Measurements from ENCODE around the gene IRS2. TPM values are rescaled to one million over a fixed set of nuclear protein-coding genes. Genes with fewer than 3 reads are reported as not detected.

IRS2 gene
- total RNA-seq, 1 donor from 2014 or later: 20.1 TPM

DNA sequence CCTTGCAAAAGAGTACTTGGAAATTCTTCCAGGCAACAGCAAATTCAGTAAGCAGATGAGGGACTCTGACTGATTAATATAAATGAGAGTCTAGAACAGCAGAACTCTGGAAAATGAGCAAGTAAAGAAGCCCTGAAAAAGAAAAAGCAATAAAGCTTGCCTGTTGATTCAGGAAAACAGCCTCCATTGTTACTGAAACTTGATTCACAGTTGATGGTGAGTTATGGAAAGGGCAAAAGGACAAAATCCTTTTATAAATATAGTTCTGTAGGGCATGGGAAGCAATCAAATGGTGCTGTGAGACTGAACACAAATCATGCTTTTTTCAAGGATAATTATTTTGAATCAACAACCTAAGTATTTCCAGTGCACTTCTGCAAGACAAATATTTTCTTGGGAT, 67.7 kb downstream of the IRS2 start:
- no peak overlapping the region for H3K4me2 ChIP-seq (ENCODE audit: low read length)
- no peak overlapping the region for H3K4me3 Mint-ChIP-seq (ENCODE audit: unreplicated experiment)

DNA sequence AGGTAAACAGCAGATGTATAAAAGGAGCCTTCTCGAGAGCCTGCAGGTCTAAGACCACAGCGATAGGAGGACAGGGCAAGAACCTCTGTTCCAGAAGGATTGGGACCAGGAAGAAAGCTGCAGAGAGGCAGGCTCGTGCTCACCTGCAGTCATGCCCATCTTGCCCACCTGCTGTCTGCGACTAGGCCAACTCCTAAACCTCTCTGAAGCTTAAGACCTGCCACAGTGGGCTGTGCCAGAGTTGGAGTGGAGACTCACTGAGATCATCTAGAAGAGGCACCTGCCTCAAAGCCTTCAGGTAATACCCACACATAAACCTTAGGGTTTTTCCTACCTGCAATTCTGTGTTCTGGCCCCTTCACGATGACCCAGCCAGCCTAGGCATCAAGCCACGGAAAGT, 68.7 kb downstream of the IRS2 start:
- TF ChIP-seq EZH2 (IDR thresholded peaks at IDR 0.05; ENCODE audit: insufficient read depth, low read length): no peak
- TF ChIP-seq, protein P1, sequence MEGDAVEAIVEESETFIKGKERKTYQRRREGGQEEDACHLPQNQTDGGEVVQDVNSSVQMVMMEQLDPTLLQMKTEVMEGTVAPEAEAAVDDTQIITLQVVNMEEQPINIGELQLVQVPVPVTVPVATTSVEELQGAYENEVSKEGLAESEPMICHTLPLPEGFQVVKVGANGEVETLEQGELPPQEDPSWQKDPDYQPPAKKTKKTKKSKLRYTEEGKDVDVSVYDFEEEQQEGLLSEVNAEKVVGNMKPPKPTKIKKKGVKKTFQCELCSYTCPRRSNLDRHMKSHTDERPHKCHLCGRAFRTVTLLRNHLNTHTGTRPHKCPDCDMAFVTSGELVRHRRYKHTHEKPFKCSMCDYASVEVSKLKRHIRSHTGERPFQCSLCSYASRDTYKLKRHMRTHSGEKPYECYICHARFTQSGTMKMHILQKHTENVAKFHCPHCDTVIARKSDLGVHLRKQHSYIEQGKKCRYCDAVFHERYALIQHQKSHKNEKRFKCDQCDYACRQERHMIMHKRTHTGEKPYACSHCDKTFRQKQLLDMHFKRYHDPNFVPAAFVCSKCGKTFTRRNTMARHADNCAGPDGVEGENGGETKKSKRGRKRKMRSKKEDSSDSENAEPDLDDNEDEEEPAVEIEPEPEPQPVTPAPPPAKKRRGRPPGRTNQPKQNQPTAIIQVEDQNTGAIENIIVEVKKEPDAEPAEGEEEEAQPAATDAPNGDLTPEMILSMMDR (IDR thresholded peaks at IDR 0.05; ENCODE audit: insufficient read depth, low read depth, low read length): no peak
- no peak for FAIRE-seq
- Histone ChIP-seq H3K4me3 (ENCODE audit: insufficient read depth, low read depth, low read length) (no peak overlapping the region), H3K4me1 (ENCODE audit: insufficient read depth, low read length) (no peaks in the 10 kb centered on the region), H3K27ac (ENCODE audit: low read depth, low read length) (no peak overlapping the region), H3K9ac (ENCODE audit: low read length) (no peak overlapping the region), H3K36me3 (ENCODE audit: insufficient read depth, low read length) (no peaks in the 10 kb centered on the region), H3K4me2 (ENCODE audit: low read length) (no peak overlapping the region), H3K9me3 (ENCODE audit: insufficient read depth, low read depth, low read length) (no peaks in the 10 kb centered on the region), H3K79me2 (ENCODE audit: insufficient read depth, low read length) (no peaks in the 10 kb centered on the region), H2AFZ (ENCODE audit: low read depth, low read length) (no peak overlapping the region), H4K20me1 (ENCODE audit: insufficient read depth, low read length) (no peaks in the 10 kb centered on the region), H3K27me3 (ENCODE audit: insufficient read depth, low read length) (no peaks in the 10 kb centered on the region)
- Mint-ChIP-seq H3K36me3 (ENCODE audit: low read depth, unreplicated experiment) (no peaks in the 10 kb centered on the region), H3K27me3 (ENCODE audit: low read depth, unreplicated experiment) (no peaks in the 10 kb centered on the region), H3K27ac (ENCODE audit: unreplicated experiment) (no peak overlapping the region), H3K4me1 (ENCODE audit: low read depth, unreplicated experiment) (no peaks in the 10 kb centered on the region), H3K9me3 (ENCODE audit: unreplicated experiment) (no peaks in the 10 kb centered on the region), H3K4me3 (ENCODE audit: unreplicated experiment) (no peak overlapping the region)
- no peak for DNase-seq (ENCODE audit: low read depth)

More for the DNA sequence above, 67.7 kb downstream of the IRS2 start:
- Mint-ChIP-seq H3K27me3 (ENCODE audit: low read depth, unreplicated experiment) (peaks cover 4% of the 10 kb centered on the region), H3K9me3 (ENCODE audit: unreplicated experiment) (no peaks in the 10 kb centered on the region), H3K4me1 (ENCODE audit: low read depth, unreplicated experiment) (no peaks in the 10 kb centered on the region), H3K36me3 (ENCODE audit: low read depth, unreplicated experiment) (no peaks in the 10 kb centered on the region), H3K27ac (ENCODE audit: unreplicated experiment) (no peak overlapping the region)
- H3K9ac ChIP-seq (ENCODE audit: low read length): no peak overlapping the region
- H3K36me3 ChIP-seq (ENCODE audit: insufficient read depth, low read length): no peaks in the 10 kb centered on the region
- TF ChIP-seq, protein P1 (IDR thresholded peaks at IDR 0.05; ENCODE audit: insufficient read depth, low read depth, low read length): no peak
- no peak for TF ChIP-seq EZH2 (IDR thresholded peaks at IDR 0.05; ENCODE audit: insufficient read depth, low read length)
- H3K4me3 ChIP-seq (ENCODE audit: insufficient read depth, low read depth, low read length): no peak overlapping the region
- H3K79me2 ChIP-seq (ENCODE audit: insufficient read depth, low read length): no peaks in the 10 kb centered on the region
- no peaks in the 10 kb centered on the region for H4K20me1 ChIP-seq (ENCODE audit: insufficient read depth, low read length)
- no peaks in the 10 kb centered on the region for H3K27me3 ChIP-seq (ENCODE audit: insufficient read depth, low read length)
- FAIRE-seq: no peak
- DNase-seq (ENCODE audit: low read depth): no peak
- no peaks in the 10 kb centered on the region for H3K4me1 ChIP-seq (ENCODE audit: insufficient read depth, low read length)
- H2AFZ ChIP-seq (ENCODE audit: low read depth, low read length): no peak overlapping the region
- H3K9me3 ChIP-seq (ENCODE audit: insufficient read depth, low read depth, low read length): no peaks in the 10 kb centered on the region
- no peak overlapping the region for H3K27ac ChIP-seq (ENCODE audit: low read depth, low read length)

DNA sequence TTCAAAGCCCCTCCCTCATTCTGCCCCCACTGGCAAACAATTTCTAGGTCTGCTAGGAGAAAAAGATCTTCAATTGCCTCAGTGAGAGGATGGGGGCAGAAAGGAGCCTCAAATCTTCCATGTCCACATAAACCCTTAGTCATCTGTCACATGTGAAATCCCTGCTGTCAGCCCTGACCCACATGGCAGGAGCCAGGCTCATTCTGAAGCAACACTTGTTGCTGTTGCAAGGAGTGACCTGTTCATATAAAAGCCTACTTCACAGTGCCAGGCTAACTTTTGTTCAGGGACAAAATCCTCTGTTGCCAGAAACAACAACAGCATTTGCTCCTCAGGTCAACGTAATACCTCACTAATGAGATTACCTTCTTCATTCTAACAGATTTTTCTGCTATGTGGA, 70.5 kb downstream of the IRS2 start:
- H3K27ac Mint-ChIP-seq (ENCODE audit: unreplicated experiment): no peak overlapping the region
- Histone ChIP-seq H3K4me2 (ENCODE audit: low read length) (no peak overlapping the region), H3K9ac (ENCODE audit: low read length) (no peak overlapping the region), H3K4me3 (ENCODE audit: insufficient read depth, low read depth, low read length) (no peak overlapping the region), H3K4me1 (ENCODE audit: insufficient read depth, low read length) (no peaks in the 10 kb centered on the region), H2AFZ (ENCODE audit: low read depth, low read length) (no peak overlapping the region), H3K27me3 (ENCODE audit: insufficient read depth, low read length) (no peaks in the 10 kb centered on the region), H3K79me2 (ENCODE audit: insufficient read depth, low read length) (no peaks in the 10 kb centered on the region), H3K27ac (ENCODE audit: low read depth, low read length) (no peak overlapping the region), H3K9me3 (ENCODE audit: insufficient read depth, low read depth, low read length) (no peaks in the 10 kb centered on the region), H3K36me3 (ENCODE audit: insufficient read depth, low read length) (no peaks in the 10 kb centered on the region), H4K20me1 (ENCODE audit: insufficient read depth, low read length) (no peaks in the 10 kb centered on the region)
- no peak for TF ChIP-seq EZH2 (IDR thresholded peaks at IDR 0.05; ENCODE audit: insufficient read depth, low read length)
- TF ChIP-seq, protein P1 (IDR thresholded peaks at IDR 0.05; ENCODE audit: insufficient read depth, low read depth, low read length): no peak
- no peak overlapping the region for H3K4me3 Mint-ChIP-seq (ENCODE audit: unreplicated experiment)
- H3K27me3 Mint-ChIP-seq (ENCODE audit: low read depth, unreplicated experiment): no peaks in the 10 kb centered on the region
- H3K36me3 Mint-ChIP-seq (ENCODE audit: low read depth, unreplicated experiment): no peaks in the 10 kb centered on the region
- DNase-seq (ENCODE audit: low read depth) (no peak), FAIRE-seq (no peak)
- H3K9me3 Mint-ChIP-seq (ENCODE audit: unreplicated experiment): no peaks in the 10 kb centered on the region
- no peaks in the 10 kb centered on the region for H3K4me1 Mint-ChIP-seq (ENCODE audit: low read depth, unreplicated experiment)

Measured in astrocyte (in vitro differentiated cells and primary cell).